Measurements from ENCODE around the gene PRF1.

Gene PRF1

DNA sequence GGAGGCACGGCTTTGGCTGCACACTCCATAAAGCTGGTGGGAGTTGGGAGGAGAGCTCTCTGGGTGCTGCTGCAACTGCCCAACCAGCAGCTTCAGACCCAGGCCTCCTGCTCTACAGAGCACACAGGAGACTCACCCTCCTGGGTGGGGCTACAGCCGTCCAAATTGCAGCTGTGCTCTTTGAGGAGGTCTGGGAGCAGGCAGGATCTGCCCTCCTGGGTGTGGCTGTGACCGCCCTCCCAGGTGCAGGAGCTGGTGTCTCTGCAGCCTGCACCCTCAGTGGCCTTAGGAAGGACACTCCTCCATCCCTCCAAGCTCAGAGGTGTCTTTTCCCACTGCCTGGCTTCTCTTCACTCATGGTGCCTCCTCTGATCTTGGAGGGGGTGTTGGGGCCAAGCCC is 20.0 kb upstream of the PRF1 start:
- no peaks in the 10 kb centered on the region for H3K4me1 ChIP-seq (ENCODE audit: control insufficient read depth, low read length)
- peaks cover 13% of the 10 kb centered on the region for H3K27me3 ChIP-seq (ENCODE audit: control insufficient read depth, low read length)
- no peaks in the 10 kb centered on the region for H4K20me1 ChIP-seq (ENCODE audit: control insufficient read depth, insufficient read depth, low read depth, low read length)
- H3K4me3 ChIP-seq (ENCODE audit: low read length), result no peak overlapping the region
- no peaks in the 10 kb centered on the region for H3K36me3 ChIP-seq (ENCODE audit: control insufficient read depth, low read length)
- no peak overlapping the region for H3K4me2 ChIP-seq (ENCODE audit: low read length)
- TF ChIP-seq EZH2phosphoT487 (IDR thresholded peaks at IDR 0.05; ENCODE audit: borderline replicate concordance, low read length) (no peak), CTCF (IDR thresholded peaks at IDR 0.05; ENCODE audit: low read depth, low read length, poor library complexity, severe bottlenecking) (no peak)
- H3F3A ChIP-seq (ENCODE audit: control insufficient read depth, insufficient read depth), result no peaks in the 10 kb centered on the region
- no peaks in the 10 kb centered on the region for H3K79me2 ChIP-seq (ENCODE audit: control insufficient read depth, low read length)
- no peaks in the 10 kb centered on the region for H3K9me2 ChIP-seq (replicated peaks; ENCODE audit: control insufficient read depth, low read length)
- H3K9me3 ChIP-seq (ENCODE audit: control insufficient read depth, insufficient read depth, low read length), result peaks cover 9% of the 10 kb centered on the region
- no peak overlapping the region for H3K27ac ChIP-seq (ENCODE audit: low read depth, low read length)

GRCh38 chr10:70621503-70622078 is 19.1 kb upstream of the PRF1 start:
- Histone ChIP-seq H3K79me2 (ENCODE audit: control insufficient read depth, low read length) (no peaks in the 10 kb centered on the region), H3K4me1 (ENCODE audit: control insufficient read depth, low read length) (no peaks in the 10 kb centered on the region), H3K9me3 (ENCODE audit: control insufficient read depth, insufficient read depth, low read length) (peaks cover 9% of the 10 kb centered on the region), H3F3A (ENCODE audit: control insufficient read depth, insufficient read depth) (no peaks in the 10 kb centered on the region), H3K4me3 (ENCODE audit: low read length) (no peak overlapping the region), H3K9me2 (replicated peaks; ENCODE audit: control insufficient read depth, low read length) (no peaks in the 10 kb centered on the region), H3K27ac (ENCODE audit: low read depth, low read length) (no peak overlapping the region), H3K4me2 (ENCODE audit: low read length) (no peak overlapping the region), H3K36me3 (ENCODE audit: control insufficient read depth, low read length) (no peaks in the 10 kb centered on the region), H3K27me3 (ENCODE audit: control insufficient read depth, low read length) (peaks cover 14% of the 10 kb centered on the region; the same call in 1 of the 2 replicates), H4K20me1 (ENCODE audit: control insufficient read depth, insufficient read depth, low read depth, low read length) (no peaks in the 10 kb centered on the region)
- no peak for TF ChIP-seq CTCF (IDR thresholded peaks at IDR 0.05; ENCODE audit: low read depth, low read length, poor library complexity, severe bottlenecking)
- no peak for TF ChIP-seq EZH2phosphoT487 (IDR thresholded peaks at IDR 0.05; ENCODE audit: borderline replicate concordance, low read length)

- Histone ChIP-seq H3K4me3 (ENCODE audit: low read length) (no peak overlapping the region), H3K4me1 (ENCODE audit: control insufficient read depth, low read length) (no peaks in the 10 kb centered on the region), H3K79me2 (ENCODE audit: control insufficient read depth, low read length) (no peaks in the 10 kb centered on the region), H3K27ac (ENCODE audit: low read depth, low read length) (no peak overlapping the region), H3F3A (ENCODE audit: control insufficient read depth, insufficient read depth) (no peaks in the 10 kb centered on the region), H3K4me2 (ENCODE audit: low read length) (no peak overlapping the region), H3K9me3 (ENCODE audit: control insufficient read depth, insufficient read depth, low read length) (peaks cover 9% of the 10 kb centered on the region), H3K9me2 (replicated peaks; ENCODE audit: control insufficient read depth, low read length) (no peaks in the 10 kb centered on the region), H3K36me3 (ENCODE audit: control insufficient read depth, low read length) (no peaks in the 10 kb centered on the region), H4K20me1 (ENCODE audit: control insufficient read depth, insufficient read depth, low read depth, low read length) (no peaks in the 10 kb centered on the region), H3K27me3 (ENCODE audit: control insufficient read depth, low read length) (peaks cover 22% of the 10 kb centered on the region)
- TF ChIP-seq CTCF (IDR thresholded peaks at IDR 0.05; ENCODE audit: low read depth, low read length, poor library complexity, severe bottlenecking) (no peak), EZH2phosphoT487 (IDR thresholded peaks at IDR 0.05; ENCODE audit: borderline replicate concordance, low read length) (no peak)
Observed at GRCh38 chr10:70620020-70620289, 17.4 kb upstream of the PRF1 start.

Data from DOHH2 (cell line).